Breast epithelium (tissue), 3 donors: ENCODE results near the gene NCOA6.

Experiments used
- POLR2A ChIP-seq: fragments of 450-650 bp; IDR thresholded peaks from one replicate; pipeline ENCODE4 v1.6.1; 2016; ENCODE audit warnings: antibody characterized with exemption, mild to moderate bottlenecking, moderate library complexity
- POLR2AphosphoS5 ChIP-seq, 3 donors: sonication (generic); formaldehyde crosslinking; IDR thresholded peaks; one replicate each; pipeline ENCODE4 v1.6.1; 2017; ENCODE audit warnings: antibody characterized with exemption in 3 of 3
- TF ChIP-seq, protein P1 (sequence below), 3 donors: fragments of 450-650 bp; IDR thresholded peaks; one replicate each; pipeline ENCODE4 v1.5.1; 2016 to 2017; ENCODE audit warnings: antibody characterized with exemption in 3 of 3, mild to moderate bottlenecking in 3 of 3, moderate library complexity in 3 of 3

DNA sequence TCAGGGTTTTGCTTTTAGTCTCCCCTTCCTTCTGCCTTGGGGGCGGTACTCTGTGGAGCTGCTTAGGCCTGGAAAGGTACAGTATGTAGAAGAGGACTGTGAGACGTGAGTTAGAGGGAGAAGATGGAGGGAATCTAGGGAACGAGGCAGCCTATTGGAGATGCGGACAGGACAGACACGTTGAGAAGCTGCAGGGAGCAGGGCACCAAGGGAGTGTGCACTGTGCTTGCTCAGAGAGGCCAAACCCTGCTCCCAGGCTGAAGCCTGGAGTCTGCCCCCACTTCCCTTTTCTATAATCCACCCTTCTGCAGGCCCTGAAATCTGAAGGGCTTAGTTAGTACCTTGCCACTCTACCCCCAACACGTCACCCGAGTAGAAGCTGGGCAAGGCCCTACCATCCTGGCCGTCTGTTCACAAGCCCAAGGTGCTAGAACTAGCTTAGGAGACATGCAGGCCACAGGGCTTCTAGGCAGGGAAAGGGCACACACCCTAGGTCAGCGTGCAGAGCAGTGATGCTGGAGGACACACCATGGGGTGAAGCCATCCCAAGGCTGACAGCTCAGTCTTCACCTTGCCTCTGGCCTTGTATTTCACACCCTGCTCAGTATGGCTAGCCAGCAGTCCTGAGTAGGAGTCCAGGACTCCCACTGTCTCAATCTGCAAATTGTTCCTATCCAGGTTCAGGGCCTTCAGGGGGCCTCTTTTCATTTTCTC is 114.4 kb downstream of the NCOA6 start:
- TF ChIP-seq, protein P1, sequence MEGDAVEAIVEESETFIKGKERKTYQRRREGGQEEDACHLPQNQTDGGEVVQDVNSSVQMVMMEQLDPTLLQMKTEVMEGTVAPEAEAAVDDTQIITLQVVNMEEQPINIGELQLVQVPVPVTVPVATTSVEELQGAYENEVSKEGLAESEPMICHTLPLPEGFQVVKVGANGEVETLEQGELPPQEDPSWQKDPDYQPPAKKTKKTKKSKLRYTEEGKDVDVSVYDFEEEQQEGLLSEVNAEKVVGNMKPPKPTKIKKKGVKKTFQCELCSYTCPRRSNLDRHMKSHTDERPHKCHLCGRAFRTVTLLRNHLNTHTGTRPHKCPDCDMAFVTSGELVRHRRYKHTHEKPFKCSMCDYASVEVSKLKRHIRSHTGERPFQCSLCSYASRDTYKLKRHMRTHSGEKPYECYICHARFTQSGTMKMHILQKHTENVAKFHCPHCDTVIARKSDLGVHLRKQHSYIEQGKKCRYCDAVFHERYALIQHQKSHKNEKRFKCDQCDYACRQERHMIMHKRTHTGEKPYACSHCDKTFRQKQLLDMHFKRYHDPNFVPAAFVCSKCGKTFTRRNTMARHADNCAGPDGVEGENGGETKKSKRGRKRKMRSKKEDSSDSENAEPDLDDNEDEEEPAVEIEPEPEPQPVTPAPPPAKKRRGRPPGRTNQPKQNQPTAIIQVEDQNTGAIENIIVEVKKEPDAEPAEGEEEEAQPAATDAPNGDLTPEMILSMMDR (IDR thresholded peaks at IDR 0.05): no peak
- TF ChIP-seq POLR2AphosphoS5 (IDR thresholded peaks at IDR 0.05) (no peak), POLR2A (no peak)
